ENCODE results near the gene CDH23. TPM values are rescaled to one million over a fixed set of nuclear protein-coding genes. Genes with fewer than 3 reads are reported as not detected.
A peak's percentile ranks its signal among the peaks of the same experiment; 100 is the strongest.

CDH23 gene
- total and polyA plus RNA-seq, 9 of the 15 experiments (the other 6 are each of a cell fraction or from before 2014, with no cell fraction given) = 0.18 to 1.2 (median 0.47) TPM

DNA sequence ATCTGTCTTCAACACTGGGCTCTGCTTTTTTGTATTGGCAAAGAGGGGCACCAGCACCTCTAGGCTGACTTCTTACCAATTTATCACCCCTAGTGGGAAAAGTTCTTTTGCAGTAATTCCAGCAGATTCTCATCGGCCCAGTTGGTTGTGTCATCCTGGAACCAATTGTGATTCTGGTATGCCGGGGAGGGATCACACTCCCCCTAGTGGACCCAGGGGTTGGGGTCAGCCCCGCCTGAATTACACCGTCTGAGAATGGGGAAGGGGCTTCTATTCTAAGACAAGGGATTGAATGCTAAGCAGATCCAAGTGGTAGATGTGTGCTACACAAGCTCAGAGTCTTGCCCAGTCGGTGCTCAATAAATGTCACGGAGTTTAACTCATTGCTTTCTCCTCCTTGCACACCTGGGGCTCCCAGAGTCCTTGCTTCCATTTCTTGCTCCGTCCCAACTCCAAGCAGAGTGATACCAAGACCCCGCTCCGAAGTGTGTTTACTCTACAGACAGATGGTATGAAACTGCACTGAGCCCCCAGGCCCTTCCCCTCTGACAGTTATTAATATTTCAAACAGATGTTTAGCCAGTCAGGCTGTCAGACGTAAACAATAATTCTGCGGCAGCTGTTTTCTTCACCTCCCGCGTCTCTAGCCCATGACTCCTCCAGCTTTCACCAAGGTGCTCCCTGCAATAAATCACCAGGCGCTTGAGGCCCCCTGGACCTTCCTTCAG is 251.0 kb downstream of the CDH23 start (continued):
- TF ChIP-seq JUND (IDR thresholded peaks at IDR 0.05; ENCODE audit: borderline replicate concordance, low read depth, low read length) = peak; percentile 53; the same call in 1 of the 2 replicates
- peak; percentile 31; the same call in 1 of the 3 replicates for TF ChIP-seq JUND (tag; IDR thresholded peaks at IDR 0.05; ENCODE audit: borderline replicate concordance, low read depth, low read length)
- TF ChIP-seq BDP1 (IDR thresholded peaks at IDR 0.05; ENCODE audit: insufficient read depth, insufficient read length) = no peak
- TF ChIP-seq, protein P1, sequence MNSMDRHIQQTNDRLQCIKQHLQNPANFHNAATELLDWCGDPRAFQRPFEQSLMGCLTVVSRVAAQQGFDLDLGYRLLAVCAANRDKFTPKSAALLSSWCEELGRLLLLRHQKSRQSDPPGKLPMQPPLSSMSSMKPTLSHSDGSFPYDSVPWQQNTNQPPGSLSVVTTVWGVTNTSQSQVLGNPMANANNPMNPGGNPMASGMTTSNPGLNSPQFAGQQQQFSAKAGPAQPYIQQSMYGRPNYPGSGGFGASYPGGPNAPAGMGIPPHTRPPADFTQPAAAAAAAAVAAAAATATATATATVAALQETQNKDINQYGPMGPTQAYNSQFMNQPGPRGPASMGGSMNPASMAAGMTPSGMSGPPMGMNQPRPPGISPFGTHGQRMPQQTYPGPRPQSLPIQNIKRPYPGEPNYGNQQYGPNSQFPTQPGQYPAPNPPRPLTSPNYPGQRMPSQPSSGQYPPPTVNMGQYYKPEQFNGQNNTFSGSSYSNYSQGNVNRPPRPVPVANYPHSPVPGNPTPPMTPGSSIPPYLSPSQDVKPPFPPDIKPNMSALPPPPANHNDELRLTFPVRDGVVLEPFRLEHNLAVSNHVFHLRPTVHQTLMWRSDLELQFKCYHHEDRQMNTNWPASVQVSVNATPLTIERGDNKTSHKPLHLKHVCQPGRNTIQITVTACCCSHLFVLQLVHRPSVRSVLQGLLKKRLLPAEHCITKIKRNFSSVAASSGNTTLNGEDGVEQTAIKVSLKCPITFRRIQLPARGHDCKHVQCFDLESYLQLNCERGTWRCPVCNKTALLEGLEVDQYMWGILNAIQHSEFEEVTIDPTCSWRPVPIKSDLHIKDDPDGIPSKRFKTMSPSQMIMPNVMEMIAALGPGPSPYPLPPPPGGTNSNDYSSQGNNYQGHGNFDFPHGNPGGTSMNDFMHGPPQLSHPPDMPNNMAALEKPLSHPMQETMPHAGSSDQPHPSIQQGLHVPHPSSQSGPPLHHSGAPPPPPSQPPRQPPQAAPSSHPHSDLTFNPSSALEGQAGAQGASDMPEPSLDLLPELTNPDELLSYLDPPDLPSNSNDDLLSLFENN (IDR thresholded peaks at IDR 0.05; ENCODE audit: low read depth in 2 of 2, low read length in 2 of 2) = no peak
- peak; percentile 78 for TF ChIP-seq CEBPB (tag; IDR thresholded peaks at IDR 0.05)
- peak; percentile 71; the same call in 1 of the 2 replicates for TF ChIP-seq ATF7 (IDR thresholded peaks at IDR 0.05)
- no peak for TF ChIP-seq ZNF668 (CRISPR knock-in tag; IDR thresholded peaks at IDR 0.05)
- no peak for TF ChIP-seq POLR2A (conservative IDR thresholded peaks at IDR 0.05)
- TF ChIP-seq HDAC1 (IDR thresholded peaks at IDR 0.05) = 0 out of 4 replicates have a peak, but pooled peaks of 1 of the 2 experiments have one; percentile 10
- peak; percentile 79 for TF ChIP-seq MEIS2 (IDR thresholded peaks at IDR 0.05; ENCODE audit: partially characterized antibody)
- TF ChIP-seq PHF20 (IDR thresholded peaks at IDR 0.05; ENCODE audit: partially characterized antibody) = no peak
- no peak for TF ChIP-seq DMBX1 (CRISPR knock-in tag; IDR thresholded peaks at IDR 0.05; ENCODE audit: borderline replicate concordance)
- TF ChIP-seq NBN (IDR thresholded peaks at IDR 0.05; ENCODE audit: low read depth) = no peak
- TF ChIP-seq ESRRB (CRISPR knock-in tag; IDR thresholded peaks at IDR 0.05; ENCODE audit: borderline replicate concordance) = no peak
- TF ChIP-seq NONO (IDR thresholded peaks at IDR 0.05; ENCODE audit: low read depth in 2 of 2, low read length in 1 of 2) = no peak
- no peak for TF ChIP-seq POLR3G (IDR thresholded peaks at IDR 0.05; ENCODE audit: extremely low read depth, insufficient read length, insufficient replicate concordance)
- TF ChIP-seq, protein P2, sequence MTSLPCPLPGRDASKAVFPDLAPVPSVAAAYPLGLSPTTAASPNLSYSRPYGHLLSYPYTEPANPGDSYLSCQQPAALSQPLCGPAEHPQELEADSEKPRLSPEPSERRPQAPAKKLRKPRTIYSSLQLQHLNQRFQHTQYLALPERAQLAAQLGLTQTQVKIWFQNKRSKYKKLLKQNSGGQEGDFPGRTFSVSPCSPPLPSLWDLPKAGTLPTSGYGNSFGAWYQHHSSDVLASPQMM (CRISPR knock-in tag; IDR thresholded peaks at IDR 0.05) = no peak
- TF ChIP-seq ZNF644 (tag; IDR thresholded peaks at IDR 0.05; ENCODE audit: low read depth) = no peak
- no peak for TF ChIP-seq TGIF2 (CRISPR knock-in tag; IDR thresholded peaks at IDR 0.05)
- no peak for TF ChIP-seq ZNF212 (CRISPR knock-in tag; IDR thresholded peaks at IDR 0.05)
- TF ChIP-seq, protein P3, sequence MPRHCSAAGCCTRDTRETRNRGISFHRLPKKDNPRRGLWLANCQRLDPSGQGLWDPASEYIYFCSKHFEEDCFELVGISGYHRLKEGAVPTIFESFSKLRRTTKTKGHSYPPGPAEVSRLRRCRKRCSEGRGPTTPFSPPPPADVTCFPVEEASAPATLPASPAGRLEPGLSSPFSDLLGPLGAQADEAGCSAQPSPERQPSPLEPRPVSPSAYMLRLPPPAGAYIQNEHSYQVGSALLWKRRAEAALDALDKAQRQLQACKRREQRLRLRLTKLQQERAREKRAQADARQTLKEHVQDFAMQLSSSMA (CRISPR knock-in tag; IDR thresholded peaks at IDR 0.05) = no peak
- TF ChIP-seq MTA1 (IDR thresholded peaks at IDR 0.05; ENCODE audit: borderline replicate concordance) = no peak; the same call in 1 of the 2 replicates
- TF ChIP-seq RBM22 (IDR thresholded peaks at IDR 0.05; ENCODE audit: low read depth, low read length, poor library complexity, severe bottlenecking) = no peak
- TF ChIP-seq CBX1 (IDR thresholded peaks at IDR 0.05; ENCODE audit: low read depth) = no peak
